ENCODE results near the gene DNAJC2.
"Not testable (repeated sequence)": the region's sequence is repeated elsewhere in the genome, so short reads cannot be mapped to it uniquely, and the experiment has no call there.

Gene DNAJC2

DNA sequence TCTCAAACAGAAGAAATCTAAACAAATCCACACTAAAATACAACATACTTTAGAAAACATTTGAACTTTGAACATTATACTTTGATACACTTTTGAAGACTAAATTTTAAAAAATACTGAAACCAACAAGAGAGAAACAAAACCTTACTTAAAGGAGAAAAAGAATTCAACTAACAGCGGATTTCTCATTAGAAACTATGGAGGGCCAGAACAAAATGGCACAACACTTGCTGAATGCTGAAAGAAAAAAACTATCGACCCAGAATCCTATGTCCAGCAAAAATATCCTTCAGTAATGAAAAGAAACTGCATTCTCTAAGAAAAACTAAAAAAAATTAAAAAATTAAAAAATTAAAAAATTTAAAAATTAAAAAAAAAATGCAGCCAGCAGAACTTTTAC lies 80.5 kb downstream of the DNAJC2 start:
- DNase-seq (ENCODE audit: low read depth in 2 of 2): not testable (repeated sequence)

Data from stimulated activated CD4-positive, alpha-beta T cell treated with anti-CD3 and anti-CD28 coated beads, Interleukin-15, amount 100 ng/mL, for 48 hours (primary cell).